ENCODE data around the gene DNAH8.

GRCh38 chr6:38815250-38815649 is 100.1 kb downstream of the DNAH8 start:
- no peak for TF ChIP-seq CTCF (IDR thresholded peaks at IDR 0.05; ENCODE audit: low read depth, low read length)
- TF ChIP-seq EZH2phosphoT487 (IDR thresholded peaks at IDR 0.05; ENCODE audit: low read depth) = no peak

Data from OCI-LY3 (cell line).